ENCODE measurements around the gene NSFL1C.

- TF ChIP-seq POLR2A (IDR thresholded peaks at IDR 0.05) = no peak
- no peak for TF ChIP-seq CTCF (IDR thresholded peaks at IDR 0.05)
Observed at GRCh38 chr20:1477896-1478490, 11.3 kb upstream of the NSFL1C start.
